MM.1S (cell line): Measurements from ENCODE around the gene RTBDN.

Source experiments
- DNase-seq: peaks from one replicate; pipeline ENCODE4 v3.0.0-alpha.2; 2015
- H2AFZ ChIP-seq: fragments of 300-600 bp; sonication (generic); 2 replicates; pipeline ENCODE4 v1.6.0; 2016; ENCODE audit warnings: antibody characterized with exemption, low read length
- H3F3A ChIP-seq: fragments of 300-600 bp; sonication (generic); 2 replicates; pipeline ENCODE4 v1.6.1; 2016; ENCODE audit warnings: mild to moderate bottlenecking, antibody characterized with exemption, low read length, moderate library complexity, mixed read lengths; ENCODE audit not compliant: insufficient read depth
- H3K27ac ChIP-seq: fragments of 300-600 bp; sonication (generic); 2 replicates; pipeline ENCODE4 v1.5.1; 2016; ENCODE audit warnings: mild to moderate bottlenecking, low read length
- H3K27me3 ChIP-seq: fragments of 300-600 bp; sonication (generic); replicated peaks from 2 replicates; pipeline ENCODE4 v1.6.0; 2016; ENCODE audit warnings: low read length; ENCODE audit not compliant: insufficient read depth
- H3K36me3 ChIP-seq: fragments of 300-600 bp; sonication (generic); replicated peaks from 2 replicates; pipeline ENCODE4 v1.6.1; 2016; ENCODE audit warnings: mild to moderate bottlenecking, low read length, mixed read lengths; ENCODE audit not compliant: insufficient read depth
- H3K4me1 ChIP-seq: fragments of 300-600 bp; sonication (generic); 2 replicates; pipeline ENCODE4 v1.6.1; 2016; ENCODE audit warnings: low read length, mixed read lengths
- H3K4me2 ChIP-seq: fragments of 300-600 bp; sonication (generic); 2 replicates; pipeline ENCODE4 v1.6.0; 2016; ENCODE audit warnings: low read depth, low read length
- H3K4me3 ChIP-seq: fragments of 300-600 bp; sonication (generic); 2 replicates; pipeline ENCODE4 v1.5.1; 2016; ENCODE audit warnings: low read length, mixed read lengths
- H3K79me2 ChIP-seq: fragments of 300-600 bp; sonication (generic); 2 replicates; pipeline ENCODE4 v1.6.1; 2016; ENCODE audit warnings: mixed run types, low read length, mixed read lengths
- H3K9ac ChIP-seq: fragments of 300-600 bp; sonication (generic); 2 replicates; pipeline ENCODE4 v1.6.1; 2016; ENCODE audit warnings: low read length, mixed read lengths
- H3K9me2 ChIP-seq: fragments of 300-600 bp; sonication (generic); replicated peaks from 2 replicates; pipeline ENCODE4 v1.6.1; 2016; ENCODE audit warnings: mild to moderate bottlenecking, low read length, mixed read lengths; ENCODE audit not compliant: insufficient read depth
- H3K9me3 ChIP-seq: fragments of 300-600 bp; sonication (generic); replicated peaks from 2 replicates; pipeline ENCODE4 v1.6.1; 2016; ENCODE audit warnings: mild to moderate bottlenecking, low read length, mixed read lengths; ENCODE audit not compliant: insufficient read depth
- H4K20me1 ChIP-seq: fragments of 300-600 bp; sonication (generic); 2 replicates; pipeline ENCODE4 v1.6.1; 2016; ENCODE audit warnings: mild to moderate bottlenecking, low read length, moderate library complexity, mixed read lengths; ENCODE audit not compliant: insufficient read depth
- EZH2 ChIP-seq: fragments of 300-600 bp; sonication (generic); optimal IDR thresholded peaks from 2 replicates; pipeline ENCODE3; 2017; ENCODE audit warnings: low read depth, mild to moderate bottlenecking, antibody characterized with exemption, low read length, mixed read lengths
- EZH2phosphoT487 ChIP-seq: fragments of 300-600 bp; sonication (generic); IDR thresholded peaks from 2 replicates; pipeline ENCODE4 v1.6.1; 2018; ENCODE audit warnings: antibody characterized with exemption, low read length
- TF ChIP-seq, protein P1 (sequence below): fragments of 300-600 bp; sonication (generic); IDR thresholded peaks from 2 replicates; pipeline ENCODE4 v1.5.1; 2016; ENCODE audit warnings: antibody characterized with exemption, low read length, mixed read lengths

RTBDN gene

DNA sequence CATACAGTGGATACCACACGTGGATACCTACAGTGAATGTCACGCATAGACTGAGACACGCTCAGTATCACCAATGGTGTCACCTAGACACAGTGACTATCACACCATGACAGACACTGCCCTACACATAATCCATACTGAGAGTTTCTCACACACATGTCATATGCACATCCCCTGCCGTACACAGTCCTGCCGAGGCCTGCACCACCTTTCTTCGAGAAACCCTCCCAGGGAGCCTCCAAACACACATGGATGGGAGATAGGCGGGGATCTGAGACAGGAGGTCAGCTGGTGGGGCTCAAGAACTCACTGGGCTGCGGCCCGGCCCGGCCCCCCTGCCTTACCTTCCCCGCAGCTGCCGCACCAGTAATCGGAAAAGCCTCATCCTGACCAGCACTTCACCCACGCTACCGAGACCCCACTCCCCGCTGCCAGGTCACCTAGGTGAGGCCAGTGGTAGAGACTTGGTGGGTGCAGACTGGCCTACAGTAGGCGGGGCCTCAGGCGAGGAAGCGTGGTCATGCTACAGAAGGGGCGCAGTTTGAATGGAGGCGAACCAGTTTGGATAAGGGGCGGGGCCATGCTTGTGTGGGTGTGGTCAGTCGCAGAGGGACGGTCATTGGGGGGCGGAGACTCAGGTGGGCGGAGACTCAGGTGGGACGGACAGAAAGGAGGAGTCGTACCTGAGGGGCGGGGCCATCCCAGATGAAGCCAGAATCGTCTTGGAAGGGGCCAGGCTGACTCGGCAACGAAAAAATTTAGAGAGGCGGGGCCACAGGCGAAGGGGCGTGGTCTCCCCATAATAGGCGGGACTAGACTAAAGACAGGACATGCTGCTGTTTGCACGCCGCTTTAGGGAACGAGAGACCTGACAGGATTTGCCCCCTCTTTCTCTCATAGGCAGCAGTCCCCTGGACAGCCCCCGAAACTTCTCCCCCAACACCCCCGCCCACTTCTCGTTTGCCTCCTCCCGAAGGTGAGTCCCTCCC lies 6.0 kb upstream of the RTBDN start:
- H3K4me3 ChIP-seq = no peak overlapping the region
- no peaks in the 10 kb centered on the region for H4K20me1 ChIP-seq
- H3K27me3 ChIP-seq = peaks cover 96% of the 10 kb centered on the region
- peak; percentile 31 for DNase-seq
- H3K4me1 ChIP-seq = no peaks in the 10 kb centered on the region
- H3K9ac ChIP-seq = no peak overlapping the region
- H3K9me3 ChIP-seq = no peaks in the 10 kb centered on the region
- peak overlapping the region; percentile 5; the same call in 1 of the 2 replicates for H3K4me2 ChIP-seq
- no peaks in the 10 kb centered on the region for H3K9me2 ChIP-seq
- no peaks in the 10 kb centered on the region for H3K79me2 ChIP-seq
- no peak overlapping the region for H3K27ac ChIP-seq
- no peak for TF ChIP-seq EZH2phosphoT487
- no peak for TF ChIP-seq EZH2
- TF ChIP-seq, protein P1, sequence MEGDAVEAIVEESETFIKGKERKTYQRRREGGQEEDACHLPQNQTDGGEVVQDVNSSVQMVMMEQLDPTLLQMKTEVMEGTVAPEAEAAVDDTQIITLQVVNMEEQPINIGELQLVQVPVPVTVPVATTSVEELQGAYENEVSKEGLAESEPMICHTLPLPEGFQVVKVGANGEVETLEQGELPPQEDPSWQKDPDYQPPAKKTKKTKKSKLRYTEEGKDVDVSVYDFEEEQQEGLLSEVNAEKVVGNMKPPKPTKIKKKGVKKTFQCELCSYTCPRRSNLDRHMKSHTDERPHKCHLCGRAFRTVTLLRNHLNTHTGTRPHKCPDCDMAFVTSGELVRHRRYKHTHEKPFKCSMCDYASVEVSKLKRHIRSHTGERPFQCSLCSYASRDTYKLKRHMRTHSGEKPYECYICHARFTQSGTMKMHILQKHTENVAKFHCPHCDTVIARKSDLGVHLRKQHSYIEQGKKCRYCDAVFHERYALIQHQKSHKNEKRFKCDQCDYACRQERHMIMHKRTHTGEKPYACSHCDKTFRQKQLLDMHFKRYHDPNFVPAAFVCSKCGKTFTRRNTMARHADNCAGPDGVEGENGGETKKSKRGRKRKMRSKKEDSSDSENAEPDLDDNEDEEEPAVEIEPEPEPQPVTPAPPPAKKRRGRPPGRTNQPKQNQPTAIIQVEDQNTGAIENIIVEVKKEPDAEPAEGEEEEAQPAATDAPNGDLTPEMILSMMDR = no peak
- no peaks in the 10 kb centered on the region for H3F3A ChIP-seq
- H2AFZ ChIP-seq = no peak overlapping the region
- no peaks in the 10 kb centered on the region for H3K36me3 ChIP-seq

DNA sequence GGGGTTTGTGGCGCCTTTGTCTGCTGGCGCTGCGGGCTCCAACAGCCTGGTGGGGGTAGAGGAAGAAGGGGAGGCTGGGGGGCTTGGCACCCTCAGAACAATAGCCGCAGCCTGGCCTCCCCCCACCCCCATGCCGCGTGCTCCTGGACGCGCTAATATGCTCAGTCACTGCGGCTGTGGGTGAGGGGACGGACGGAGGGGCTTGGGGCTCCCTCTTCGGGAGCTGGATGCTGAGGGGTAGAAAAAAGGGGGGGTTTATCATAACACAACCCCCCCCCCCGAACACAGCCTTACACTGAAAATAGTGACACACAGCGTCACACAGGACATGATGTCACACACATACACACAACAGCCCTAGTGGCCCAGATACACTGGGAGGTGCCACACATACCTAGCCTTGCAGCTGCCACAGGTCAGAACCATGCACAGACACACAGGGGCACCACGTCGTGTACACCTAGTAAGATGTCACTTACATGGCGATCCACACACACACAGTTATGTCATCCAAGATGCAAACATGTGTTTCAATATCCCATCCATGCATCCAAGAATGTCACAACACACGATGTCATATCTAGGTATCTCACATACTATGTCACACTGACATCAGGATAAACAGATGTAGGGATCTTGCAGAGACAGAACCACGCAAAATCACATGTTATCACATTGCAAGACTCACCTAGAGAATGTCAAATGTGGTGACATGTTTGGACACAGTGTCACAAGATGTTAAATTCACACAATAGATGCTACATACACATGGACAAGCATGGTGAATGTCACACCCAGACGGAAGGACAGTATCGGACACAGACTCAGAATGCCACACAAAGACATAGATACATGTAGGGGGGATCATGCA lies 4.7 kb upstream of the RTBDN start:
- Histone ChIP-seq H4K20me1 (no peaks in the 10 kb centered on the region), H3K4me3 (no peak overlapping the region; the same call in 1 of the 2 replicates), H3K79me2 (no peaks in the 10 kb centered on the region), H3K9me2 (no peaks in the 10 kb centered on the region), H3K36me3 (no peaks in the 10 kb centered on the region), H3K27me3 (peaks cover 96% of the 10 kb centered on the region), H3K4me2 (peak overlapping the region; percentile 62; the same call in 1 of the 2 replicates), H3K9ac (no peak overlapping the region), H2AFZ (no peak overlapping the region), H3F3A (no peaks in the 10 kb centered on the region), H3K4me1 (no peaks in the 10 kb centered on the region), H3K27ac (no peak overlapping the region), H3K9me3 (no peaks in the 10 kb centered on the region)
- no peak for DNase-seq
- TF ChIP-seq EZH2 (no peak), EZH2phosphoT487 (no peak)
- TF ChIP-seq, protein P1 = no peak

DNA sequence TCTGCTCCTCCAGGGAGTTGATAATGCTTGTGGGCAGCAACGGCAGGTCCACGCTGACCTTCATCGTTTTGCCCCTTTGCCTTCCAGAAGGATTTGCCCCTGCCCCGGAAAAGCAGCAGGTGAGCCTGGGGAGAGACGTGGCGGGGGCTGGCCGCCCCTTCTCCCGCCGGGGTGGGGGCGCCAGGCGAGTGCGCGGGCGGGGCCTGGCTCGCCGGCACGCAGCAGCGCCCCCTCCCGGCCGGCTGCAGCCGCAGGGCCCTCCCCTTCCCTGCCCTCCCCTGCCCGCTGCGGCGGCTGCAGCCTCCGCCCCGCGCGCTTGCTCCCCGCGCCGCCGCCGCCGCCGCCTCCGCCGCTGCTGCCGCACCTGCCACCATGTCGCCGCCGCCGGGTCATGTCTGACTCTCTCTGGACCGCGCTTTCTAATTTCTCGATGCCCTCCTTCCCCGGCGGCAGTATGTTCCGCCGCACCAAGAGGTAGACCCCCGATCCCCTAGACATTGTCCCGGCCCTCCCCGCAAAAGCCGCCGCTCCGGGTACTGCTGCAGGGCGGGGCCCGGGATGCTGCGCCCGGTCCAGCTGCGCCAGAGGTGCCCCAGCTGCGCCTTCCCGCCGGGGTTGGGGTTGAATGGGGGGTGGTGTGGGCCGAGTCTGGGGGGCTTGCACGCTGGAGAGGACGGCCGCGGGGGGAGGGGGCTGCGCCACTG lies 4.0 kb upstream of the RTBDN start, which contains the start of gene MAST1:
TSS of gene MAST1 (plus strand) at position 334 of the 704 bp plus-strand sequence. CDS start at position 392, 58 bp downstream.
- peak; percentile 45 for DNase-seq
- Histone ChIP-seq H2AFZ (no peak within 1 kb of the TSS), H3K9ac (no peak within 1 kb of the TSS), H3F3A (no peaks in the 10 kb centered on the region), H3K4me3 (peak within 1 kb of the TSS; percentile 45), H3K4me1 (peaks cover under 1% of the 10 kb centered on the region; the same call in 1 of the 2 replicates), H3K79me2 (no peaks in the 10 kb centered on the region), H4K20me1 (no peaks in the 10 kb centered on the region), H3K9me2 (no peaks in the 10 kb centered on the region), H3K27me3 (peaks cover 93% of the 10 kb centered on the region), H3K27ac (no peak within 1 kb of the TSS), H3K4me2 (peak within 1 kb of the TSS; percentile 62), H3K9me3 (no peaks in the 10 kb centered on the region), H3K36me3 (no peaks in the 10 kb centered on the region)
- no peak for TF ChIP-seq EZH2phosphoT487
- TF ChIP-seq, protein P1 = 0 out of 2 replicates have a peak, but pooled peaks have one; percentile 16
- TF ChIP-seq EZH2 = no peak
